Measurements from ENCODE around the gene CHAF1A.

CHAF1A gene

DNA sequence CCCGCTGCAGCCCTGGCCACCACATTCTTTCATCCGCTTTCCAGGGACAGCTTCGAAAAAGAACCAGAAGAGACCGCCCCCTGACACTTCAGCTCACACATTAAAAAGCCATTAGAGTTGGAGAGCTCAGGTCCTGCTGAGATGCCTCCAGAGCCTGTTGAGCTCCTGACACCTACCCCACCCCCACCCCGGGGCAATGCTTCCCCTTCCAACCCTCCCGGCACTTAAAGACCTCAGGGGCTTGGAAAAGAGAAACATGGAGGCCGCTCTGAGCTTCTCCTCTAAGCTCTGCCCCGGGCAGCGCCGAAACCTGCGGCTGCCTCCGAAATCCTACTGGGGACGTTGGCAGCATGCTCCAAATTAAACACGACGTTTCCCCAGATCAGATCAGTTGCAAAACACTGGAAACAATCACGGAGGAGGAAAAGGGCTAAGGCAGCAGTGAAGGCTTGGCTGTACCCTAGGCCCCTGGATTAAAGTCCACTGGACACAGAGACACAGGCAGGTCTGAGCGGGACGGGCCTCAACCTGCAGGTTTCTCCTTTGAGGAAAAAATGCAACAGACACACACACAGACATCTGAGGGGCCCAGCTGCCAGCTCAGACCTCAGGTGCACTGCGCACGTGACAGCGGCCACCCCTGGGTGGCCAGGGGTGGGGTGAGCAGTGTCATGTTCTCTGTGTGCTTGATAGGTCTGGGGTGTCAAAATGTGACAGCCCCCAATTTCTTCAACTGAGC is 11.7 kb upstream of the CHAF1A start (continued):
- TF ChIP-seq GLIS1 (tag by site-specific recombination; IDR thresholded peaks at IDR 0.05) = peak; percentile 34
- no peak for TF ChIP-seq ZNF530 (tag by site-specific recombination; IDR thresholded peaks at IDR 0.05; ENCODE audit: low read depth)
- TF ChIP-seq, protein P1, sequence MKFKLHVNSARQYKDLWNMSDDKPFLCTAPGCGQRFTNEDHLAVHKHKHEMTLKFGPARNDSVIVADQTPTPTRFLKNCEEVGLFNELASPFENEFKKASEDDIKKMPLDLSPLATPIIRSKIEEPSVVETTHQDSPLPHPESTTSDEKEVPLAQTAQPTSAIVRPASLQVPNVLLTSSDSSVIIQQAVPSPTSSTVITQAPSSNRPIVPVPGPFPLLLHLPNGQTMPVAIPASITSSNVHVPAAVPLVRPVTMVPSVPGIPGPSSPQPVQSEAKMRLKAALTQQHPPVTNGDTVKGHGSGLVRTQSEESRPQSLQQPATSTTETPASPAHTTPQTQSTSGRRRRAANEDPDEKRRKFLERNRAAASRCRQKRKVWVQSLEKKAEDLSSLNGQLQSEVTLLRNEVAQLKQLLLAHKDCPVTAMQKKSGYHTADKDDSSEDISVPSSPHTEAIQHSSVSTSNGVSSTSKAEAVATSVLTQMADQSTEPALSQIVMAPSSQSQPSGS (tag by site-specific recombination; IDR thresholded peaks at IDR 0.05; ENCODE audit: low read depth) = no peak
- peak; percentile 92 for TF ChIP-seq SCRT2 (tag by site-specific recombination; IDR thresholded peaks at IDR 0.05)
- TF ChIP-seq ZNF571 (tag by site-specific recombination; IDR thresholded peaks at IDR 0.05) = no peak
- TF ChIP-seq ZFP41 (tag by site-specific recombination; IDR thresholded peaks at IDR 0.05; ENCODE audit: borderline replicate concordance) = no peak
- TF ChIP-seq INSM2 (tag by site-specific recombination; IDR thresholded peaks at IDR 0.05) = 0 out of 2 replicates have a peak, but pooled peaks have one; percentile 48
- no peak for TF ChIP-seq ZNF548 (tag by site-specific recombination; IDR thresholded peaks at IDR 0.05)
- TF ChIP-seq ZNF10 (tag by site-specific recombination; IDR thresholded peaks at IDR 0.05) = no peak
- no peak for TF ChIP-seq ZNF549 (tag by site-specific recombination; IDR thresholded peaks at IDR 0.05)
- TF ChIP-seq ZNF585B (tag by site-specific recombination; IDR thresholded peaks at IDR 0.05) = no peak
- no peak for TF ChIP-seq BCL11B (tag by site-specific recombination; IDR thresholded peaks at IDR 0.05; ENCODE audit: low read depth)
- TF ChIP-seq ZNF692 (tag by site-specific recombination; IDR thresholded peaks at IDR 0.05) = no peak
- no peak for TF ChIP-seq ZNF747 (tag by site-specific recombination; IDR thresholded peaks at IDR 0.05)
- TF ChIP-seq, protein P2, sequence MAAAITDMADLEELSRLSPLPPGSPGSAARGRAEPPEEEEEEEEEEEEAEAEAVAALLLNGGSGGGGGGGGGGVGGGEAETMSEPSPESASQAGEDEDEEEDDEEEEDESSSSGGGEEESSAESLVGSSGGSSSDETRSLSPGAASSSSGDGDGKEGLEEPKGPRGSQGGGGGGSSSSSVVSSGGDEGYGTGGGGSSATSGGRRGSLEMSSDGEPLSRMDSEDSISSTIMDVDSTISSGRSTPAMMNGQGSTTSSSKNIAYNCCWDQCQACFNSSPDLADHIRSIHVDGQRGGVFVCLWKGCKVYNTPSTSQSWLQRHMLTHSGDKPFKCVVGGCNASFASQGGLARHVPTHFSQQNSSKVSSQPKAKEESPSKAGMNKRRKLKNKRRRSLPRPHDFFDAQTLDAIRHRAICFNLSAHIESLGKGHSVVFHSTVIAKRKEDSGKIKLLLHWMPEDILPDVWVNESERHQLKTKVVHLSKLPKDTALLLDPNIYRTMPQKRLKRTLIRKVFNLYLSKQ (tag by site-specific recombination; IDR thresholded peaks at IDR 0.05; ENCODE audit: borderline replicate concordance) = no peak
- TF ChIP-seq, protein P3, sequence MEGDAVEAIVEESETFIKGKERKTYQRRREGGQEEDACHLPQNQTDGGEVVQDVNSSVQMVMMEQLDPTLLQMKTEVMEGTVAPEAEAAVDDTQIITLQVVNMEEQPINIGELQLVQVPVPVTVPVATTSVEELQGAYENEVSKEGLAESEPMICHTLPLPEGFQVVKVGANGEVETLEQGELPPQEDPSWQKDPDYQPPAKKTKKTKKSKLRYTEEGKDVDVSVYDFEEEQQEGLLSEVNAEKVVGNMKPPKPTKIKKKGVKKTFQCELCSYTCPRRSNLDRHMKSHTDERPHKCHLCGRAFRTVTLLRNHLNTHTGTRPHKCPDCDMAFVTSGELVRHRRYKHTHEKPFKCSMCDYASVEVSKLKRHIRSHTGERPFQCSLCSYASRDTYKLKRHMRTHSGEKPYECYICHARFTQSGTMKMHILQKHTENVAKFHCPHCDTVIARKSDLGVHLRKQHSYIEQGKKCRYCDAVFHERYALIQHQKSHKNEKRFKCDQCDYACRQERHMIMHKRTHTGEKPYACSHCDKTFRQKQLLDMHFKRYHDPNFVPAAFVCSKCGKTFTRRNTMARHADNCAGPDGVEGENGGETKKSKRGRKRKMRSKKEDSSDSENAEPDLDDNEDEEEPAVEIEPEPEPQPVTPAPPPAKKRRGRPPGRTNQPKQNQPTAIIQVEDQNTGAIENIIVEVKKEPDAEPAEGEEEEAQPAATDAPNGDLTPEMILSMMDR (tag by site-specific recombination; IDR thresholded peaks at IDR 0.05) = no peak
- no peak for TF ChIP-seq ZSCAN16 (tag by site-specific recombination; IDR thresholded peaks at IDR 0.05)
- TF ChIP-seq ZSCAN23 (tag by site-specific recombination; IDR thresholded peaks at IDR 0.05) = no peak
- peak; percentile 83 for TF ChIP-seq ZIC2 (tag by site-specific recombination; IDR thresholded peaks at IDR 0.05)
- TF ChIP-seq GFI1B (tag by site-specific recombination; IDR thresholded peaks at IDR 0.05) = no peak
- TF ChIP-seq, protein P4, sequence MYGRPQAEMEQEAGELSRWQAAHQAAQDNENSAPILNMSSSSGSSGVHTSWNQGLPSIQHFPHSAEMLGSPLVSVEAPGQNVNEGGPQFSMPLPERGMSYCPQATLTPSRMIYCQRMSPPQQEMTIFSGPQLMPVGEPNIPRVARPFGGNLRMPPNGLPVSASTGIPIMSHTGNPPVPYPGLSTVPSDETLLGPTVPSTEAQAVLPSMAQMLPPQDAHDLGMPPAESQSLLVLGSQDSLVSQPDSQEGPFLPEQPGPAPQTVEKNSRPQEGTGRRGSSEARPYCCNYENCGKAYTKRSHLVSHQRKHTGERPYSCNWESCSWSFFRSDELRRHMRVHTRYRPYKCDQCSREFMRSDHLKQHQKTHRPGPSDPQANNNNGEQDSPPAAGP (tag by site-specific recombination; IDR thresholded peaks at IDR 0.05) = no peak
- TF ChIP-seq PATZ1 (tag by site-specific recombination; IDR thresholded peaks at IDR 0.05) = peak; percentile 34; the same call in 1 of the 2 replicates

All from HEK293 (cell line).